Keratinocyte (primary cell): ENCODE results near the gene EMP2.

Experiments used
- EZH2 ChIP-seq: IDR thresholded peaks from one replicate; pipeline ENCODE4 v1.6.1; 2012; ENCODE audit warnings: inconsistent platforms, mild to moderate bottlenecking, low read length, moderate library complexity
- TF ChIP-seq, protein P1 (sequence below), 3 experiments: IDR thresholded peaks in 1 of 3; conservative IDR thresholded peaks in 1 of 3; optimal IDR thresholded peaks in 1 of 3; 2 replicates in 2 of 3; 3 replicates in 1 of 3; pipeline versions ENCODE3 to v1.5.1; 2011; ENCODE audit warnings: low read length in 3 of 3, mild to moderate bottlenecking in 3 of 3, moderate library complexity in 2 of 3, control low read depth in 1 of 3, inconsistent platforms in 1 of 3; ENCODE audit not compliant: insufficient read depth in 2 of 3; ENCODE audit errors: extremely low read depth in 1 of 3

- TF ChIP-seq, protein P1, sequence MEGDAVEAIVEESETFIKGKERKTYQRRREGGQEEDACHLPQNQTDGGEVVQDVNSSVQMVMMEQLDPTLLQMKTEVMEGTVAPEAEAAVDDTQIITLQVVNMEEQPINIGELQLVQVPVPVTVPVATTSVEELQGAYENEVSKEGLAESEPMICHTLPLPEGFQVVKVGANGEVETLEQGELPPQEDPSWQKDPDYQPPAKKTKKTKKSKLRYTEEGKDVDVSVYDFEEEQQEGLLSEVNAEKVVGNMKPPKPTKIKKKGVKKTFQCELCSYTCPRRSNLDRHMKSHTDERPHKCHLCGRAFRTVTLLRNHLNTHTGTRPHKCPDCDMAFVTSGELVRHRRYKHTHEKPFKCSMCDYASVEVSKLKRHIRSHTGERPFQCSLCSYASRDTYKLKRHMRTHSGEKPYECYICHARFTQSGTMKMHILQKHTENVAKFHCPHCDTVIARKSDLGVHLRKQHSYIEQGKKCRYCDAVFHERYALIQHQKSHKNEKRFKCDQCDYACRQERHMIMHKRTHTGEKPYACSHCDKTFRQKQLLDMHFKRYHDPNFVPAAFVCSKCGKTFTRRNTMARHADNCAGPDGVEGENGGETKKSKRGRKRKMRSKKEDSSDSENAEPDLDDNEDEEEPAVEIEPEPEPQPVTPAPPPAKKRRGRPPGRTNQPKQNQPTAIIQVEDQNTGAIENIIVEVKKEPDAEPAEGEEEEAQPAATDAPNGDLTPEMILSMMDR (optimal IDR thresholded peaks at IDR 0.05 in 1 of 3, IDR thresholded peaks at IDR 0.05 in 1 of 3, conservative IDR thresholded peaks at IDR 0.05 in 1 of 3; ENCODE audit: extremely low read depth in 1 of 3, insufficient read depth in 2 of 3, low read length in 3 of 3): no peak
- no peak for TF ChIP-seq EZH2
These were observed 15.8 kb downstream of the EMP2 start for GRCh38 chr16:10564591-10564990.
